HepG2 (cell line): ENCODE results near the gene GAREM1. TPM values are rescaled to one million over a fixed set of nuclear protein-coding genes. Genes with fewer than 3 reads are reported as not detected.

Source experiments
- CSRNP2 ChIP-seq: sonication (generic); formaldehyde crosslinking; conservative IDR thresholded peaks from 2 replicates; pipeline ENCODE4 v1.8.0; 2022; ENCODE audit warnings: low read depth, missing genetic modification reagents
- EEA1 ChIP-seq: sonication (generic); formaldehyde crosslinking; IDR thresholded peaks from 2 replicates; pipeline ENCODE4 v1.5.1; 2020; ENCODE audit warnings: mild to moderate bottlenecking, missing genetic modification reagents, borderline replicate concordance
- HBP1 ChIP-seq: IDR thresholded peaks from 2 replicates; pipeline ENCODE4 v1.6.1; 2016; ENCODE audit warnings: low read depth, control low read depth
- HMG20B ChIP-seq: conservative IDR thresholded peaks from 2 replicates; pipeline ENCODE4 v1.6.1; 2016; ENCODE audit warnings: missing genetic modification reagents, missing compliant biosample characterization
- MAF1 ChIP-seq: sonication (generic); formaldehyde crosslinking; IDR thresholded peaks from 2 replicates; pipeline ENCODE4 v1.5.0; 2020; ENCODE audit warnings: missing genetic modification reagents, borderline replicate concordance
- MBNL3 ChIP-seq: fragments of 250-450 bp; sonication (Bioruptor Pico); conservative IDR thresholded peaks from 2 replicates; pipeline ENCODE4 v1.8.0; 2022; ENCODE audit warnings: mild to moderate bottlenecking, inconsistent platforms
- NR2C2 ChIP-seq: sonication (generic); formaldehyde crosslinking; IDR thresholded peaks from 2 replicates; pipeline ENCODE4 v1.4.0; 2020; ENCODE audit warnings: missing genetic modification reagents, mild to moderate bottlenecking, moderate library complexity, borderline replicate concordance
- PREB ChIP-seq: sonication (generic); formaldehyde crosslinking; IDR thresholded peaks from 2 replicates; pipeline ENCODE4 v1.4.0; 2020; ENCODE audit warnings: missing genetic modification reagents
- REPIN1 ChIP-seq: sonication (generic); formaldehyde crosslinking; IDR thresholded peaks from 2 replicates; pipeline ENCODE4 v1.8.0; 2022; ENCODE audit warnings: missing genetic modification reagents, low read depth, mild to moderate bottlenecking, borderline replicate concordance
- SMAD3 ChIP-seq: sonication (generic); formaldehyde crosslinking; IDR thresholded peaks from 2 replicates; pipeline ENCODE4 v1.4.0; 2020; ENCODE audit warnings: missing genetic modification reagents
- SRSF4 ChIP-seq: fragments of 200-400 bp; formaldehyde crosslinking; IDR thresholded peaks from one replicate; pipeline ENCODE4 v1.6.1; 2018; ENCODE audit warnings: mild to moderate bottlenecking, low read depth, low read length, moderate library complexity; ENCODE audit not compliant: poor library complexity, severe bottlenecking
- TBL1XR1 ChIP-seq: fragments of 150-350 bp; IDR thresholded peaks from 2 replicates; pipeline ENCODE4 v1.6.1; 2014; ENCODE audit warnings: borderline replicate concordance, low read length; ENCODE audit not compliant: partially characterized antibody
- ZBTB10 ChIP-seq: sonication (generic); formaldehyde crosslinking; IDR thresholded peaks from 2 replicates; pipeline ENCODE4 v1.4.0; 2020; ENCODE audit warnings: missing genetic modification reagents, borderline replicate concordance
- ZNF124 ChIP-seq: sonication (generic); formaldehyde crosslinking; IDR thresholded peaks from 2 replicates; pipeline ENCODE4 v1.4.0; 2020; ENCODE audit warnings: missing genetic modification reagents
- ZNF224 ChIP-seq: sonication (generic); formaldehyde crosslinking; IDR thresholded peaks from 2 replicates; pipeline ENCODE4 v1.5.0; 2020; ENCODE audit warnings: mild to moderate bottlenecking, missing genetic modification reagents
- ZNF30 ChIP-seq: sonication (generic); formaldehyde crosslinking; IDR thresholded peaks from 2 replicates; pipeline ENCODE4 v1.5.0; 2020; ENCODE audit warnings: mild to moderate bottlenecking, missing genetic modification reagents
- ZNF317 ChIP-seq: sonication (generic); formaldehyde crosslinking; IDR thresholded peaks from 2 replicates; pipeline ENCODE4 v1.5.0; 2020; ENCODE audit warnings: mild to moderate bottlenecking, missing genetic modification reagents
- ZNF382 ChIP-seq: sonication (generic); formaldehyde crosslinking; IDR thresholded peaks from 2 replicates; pipeline ENCODE4 v1.5.0; 2020; ENCODE audit warnings: missing genetic modification reagents, mild to moderate bottlenecking, borderline replicate concordance
- ZNF562 ChIP-seq: sonication (generic); formaldehyde crosslinking; IDR thresholded peaks from 2 replicates; pipeline ENCODE4 v1.8.0; 2022; ENCODE audit warnings: missing genetic modification reagents, borderline replicate concordance
- ZNF770 ChIP-seq: sonication (generic); formaldehyde crosslinking; IDR thresholded peaks from 2 replicates; pipeline ENCODE4 v1.5.0; 2020; ENCODE audit warnings: mild to moderate bottlenecking, missing genetic modification reagents
- ZNF792 ChIP-seq: IDR thresholded peaks from 2 replicates; pipeline ENCODE4 v1.6.1; 2016
- polyA plus RNA-seq, 8 experiments: library from polyadenylated mRNA; depleted of rRNA in 3 of 8; stranded (reverse) in 7 of 8; unstranded in 1 of 8; fragments of >200 nt; fragmentation: Illumina TruSeq in 4 of 8; extraction: Trizol in 4 of 8; gene quantifications; 2 replicates each; pipeline versions ENCODE4 v1.2.1 to v1.2.3, GENCODE V29; 2011 to 2016; ENCODE audit warnings: low read depth in 4 of 8, missing spikeins in 1 of 8, mixed read lengths in 1 of 8; ENCODE audit not compliant: insufficient read depth in 1 of 8
- total RNA-seq, 5 experiments: library from RNA; depleted of rRNA; stranded (reverse); fragments of >200 nt; fragmentation: Illumina TruSeq; extraction: Trizol; gene quantifications; 2 replicates each; pipeline ENCODE4 v1.2.3, GENCODE V29; 2016; ENCODE audit warnings: low read depth in 1 of 5

GAREM1 gene
- total and polyA plus RNA-seq, 2 of the 13 experiments (the other 11 are each of a cell fraction or from before 2014, with no cell fraction given): 2.5 to 2.9 TPM

GRCh38 chr18:32213693-32214092 is 257.0 kb downstream of the GAREM1 start (continued):
- TF ChIP-seq ZNF562 (CRISPR knock-in tag) (0 out of 2 replicates have a peak, but pooled peaks have one; percentile 31), ZNF792 (no peak), NR2C2 (CRISPR knock-in tag) (no peak), ZNF317 (CRISPR knock-in tag) (0 out of 2 replicates have a peak, but pooled peaks have one; percentile 49), MAF1 (CRISPR knock-in tag) (no peak), ZNF382 (no peak), SMAD3 (no peak), ZNF224 (CRISPR knock-in tag) (no peak), CSRNP2 (no peak), ZNF30 (CRISPR knock-in tag) (no peak), MBNL3 (CRISPR knock-in tag) (no peak), ZBTB10 (no peak), SRSF4 (no peak), REPIN1 (CRISPR knock-in tag) (peak; percentile 86; the same call in 1 of the 2 replicates), PREB (CRISPR knock-in tag) (no peak), ZNF124 (no peak), HBP1 (CRISPR knock-in tag) (no peak), ZNF770 (CRISPR knock-in tag) (no peak), TBL1XR1 (peak; percentile 33), HMG20B (CRISPR knock-in tag) (0 out of 2 replicates have a peak, but pooled peaks have one; percentile 28), EEA1 (CRISPR knock-in tag) (no peak)
